Mesothelial cell of epicardium (in vitro differentiated cells): ENCODE data around the gene SLC13A4. TPM values are rescaled to one million over a fixed set of nuclear protein-coding genes. Genes with fewer than 3 reads are reported as not detected.

Source experiments
- DNase-seq, 2 experiments: peaks; one replicate each; pipeline ENCODE4 v3.0.0; 2021; ENCODE audit warnings: low spot score in 2 of 2; ENCODE audit not compliant: unreplicated experiment in 2 of 2
- H3K27ac Mint-ChIP-seq: 2 replicates; pipeline ENCODE4 v1.8.0; 2021; ENCODE audit warnings: mixed read lengths
- H3K27me3 Mint-ChIP-seq: 2 replicates; pipeline ENCODE4 v1.8.0; 2021; ENCODE audit warnings: low read depth, mixed read lengths
- H3K36me3 Mint-ChIP-seq: 2 replicates; pipeline ENCODE4 v1.8.0; 2021; ENCODE audit warnings: mixed read lengths
- H3K4me1 Mint-ChIP-seq: 2 replicates; pipeline ENCODE4 v1.8.0; 2021; ENCODE audit warnings: mixed read lengths
- H3K4me3 Mint-ChIP-seq: 2 replicates; pipeline ENCODE4 v1.8.0; 2021; ENCODE audit warnings: mild to moderate bottlenecking, moderate library complexity, mixed read lengths
- H3K9me3 Mint-ChIP-seq: 2 replicates; pipeline ENCODE4 v1.8.0; 2021; ENCODE audit warnings: mixed read lengths
- total RNA-seq: library from RNA; stranded (reverse); gene quantifications from 3 replicates; pipeline ENCODE4 v1.2.1, GENCODE V29; 2021
- TF ChIP-seq, protein P1 (sequence below): fragments of 200-600 bp; sonication (generic); IDR thresholded peaks from one replicate; pipeline ENCODE4 v1.5.0; 2021; ENCODE audit warnings: antibody characterized with exemption; ENCODE audit not compliant: unreplicated experiment

SLC13A4 gene
- total RNA-seq, 1 donor from 2014 or later, result not detected

DNA sequence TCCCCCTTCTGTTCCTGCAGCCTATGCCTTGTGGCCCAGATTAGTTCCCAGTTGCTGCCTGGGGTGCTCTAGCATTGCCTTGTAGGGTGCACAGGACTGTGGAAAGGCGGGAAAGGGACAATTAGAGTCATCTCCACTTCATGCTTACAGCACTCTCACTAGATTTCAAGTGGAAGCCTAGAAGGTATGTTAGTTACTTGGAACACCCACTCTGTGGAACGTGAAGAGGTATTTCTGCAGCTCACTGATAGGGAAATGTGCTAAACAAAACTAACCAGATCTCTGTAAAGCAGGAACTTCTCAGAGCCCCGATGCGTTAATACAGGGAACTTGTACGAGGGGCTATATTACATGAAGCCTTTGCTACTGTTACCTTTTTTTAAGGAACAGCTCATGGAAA, 46.2 kb downstream of the SLC13A4 start:
- H3K4me1 Mint-ChIP-seq, result peaks cover 16% of the 10 kb centered on the region

DNA sequence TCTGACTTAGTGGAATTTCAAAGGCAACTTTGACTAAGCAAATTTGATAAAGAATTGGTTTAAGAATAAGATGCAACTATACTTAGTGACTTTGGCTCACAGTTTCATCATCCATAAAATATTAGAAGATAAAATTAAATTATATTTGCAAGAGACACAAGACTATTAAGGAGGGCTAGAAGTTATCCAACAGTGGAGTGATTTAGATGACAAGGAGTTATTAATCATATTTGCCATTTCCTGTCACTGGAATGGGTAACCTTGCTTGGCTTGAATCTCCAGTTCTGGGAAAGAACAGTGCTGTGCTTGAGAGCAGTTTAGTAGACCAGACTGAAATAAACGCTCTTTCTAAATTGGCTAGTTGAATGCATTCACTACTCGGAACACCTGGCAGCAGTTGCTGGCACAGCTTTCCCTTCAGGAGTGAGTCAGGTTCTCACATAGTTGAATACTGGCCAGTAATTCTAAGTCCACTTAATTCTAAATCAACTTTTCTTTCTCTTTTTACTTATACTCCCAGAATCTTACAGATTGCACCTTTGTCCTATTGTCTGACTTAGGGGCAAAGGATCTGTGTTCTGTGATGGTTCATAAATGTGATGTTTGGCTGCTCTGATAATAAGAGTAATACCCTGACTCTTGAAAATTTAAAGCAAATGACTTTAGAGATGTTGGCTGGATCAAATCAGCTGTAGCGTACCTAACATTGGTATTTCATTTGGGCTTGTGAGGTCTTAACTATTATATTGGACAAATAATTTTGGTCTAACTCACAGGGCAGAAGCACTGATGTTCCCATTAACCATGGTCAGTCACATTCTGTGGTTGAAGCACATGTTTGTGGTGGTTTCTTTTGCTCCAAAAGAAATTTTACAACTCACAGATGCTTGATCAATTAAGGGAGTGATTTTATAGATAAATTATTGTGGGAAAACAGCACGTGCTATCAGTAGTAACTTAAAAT, 49.1 kb downstream of the SLC13A4 start:
- TF ChIP-seq, protein P1, sequence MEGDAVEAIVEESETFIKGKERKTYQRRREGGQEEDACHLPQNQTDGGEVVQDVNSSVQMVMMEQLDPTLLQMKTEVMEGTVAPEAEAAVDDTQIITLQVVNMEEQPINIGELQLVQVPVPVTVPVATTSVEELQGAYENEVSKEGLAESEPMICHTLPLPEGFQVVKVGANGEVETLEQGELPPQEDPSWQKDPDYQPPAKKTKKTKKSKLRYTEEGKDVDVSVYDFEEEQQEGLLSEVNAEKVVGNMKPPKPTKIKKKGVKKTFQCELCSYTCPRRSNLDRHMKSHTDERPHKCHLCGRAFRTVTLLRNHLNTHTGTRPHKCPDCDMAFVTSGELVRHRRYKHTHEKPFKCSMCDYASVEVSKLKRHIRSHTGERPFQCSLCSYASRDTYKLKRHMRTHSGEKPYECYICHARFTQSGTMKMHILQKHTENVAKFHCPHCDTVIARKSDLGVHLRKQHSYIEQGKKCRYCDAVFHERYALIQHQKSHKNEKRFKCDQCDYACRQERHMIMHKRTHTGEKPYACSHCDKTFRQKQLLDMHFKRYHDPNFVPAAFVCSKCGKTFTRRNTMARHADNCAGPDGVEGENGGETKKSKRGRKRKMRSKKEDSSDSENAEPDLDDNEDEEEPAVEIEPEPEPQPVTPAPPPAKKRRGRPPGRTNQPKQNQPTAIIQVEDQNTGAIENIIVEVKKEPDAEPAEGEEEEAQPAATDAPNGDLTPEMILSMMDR, result no peak
- no peaks in the 10 kb centered on the region for H3K27me3 Mint-ChIP-seq
- DNase-seq, result no peak
- H3K4me1 Mint-ChIP-seq, result peaks cover 9% of the 10 kb centered on the region
- no peak overlapping the region for H3K4me3 Mint-ChIP-seq
- H3K9me3 Mint-ChIP-seq, result no peaks in the 10 kb centered on the region
- H3K27ac Mint-ChIP-seq, result peak overlapping the region; percentile 29
- peaks cover 15% of the 10 kb centered on the region for H3K36me3 Mint-ChIP-seq

More for the DNA sequence above, 46.2 kb downstream of the SLC13A4 start:
- Mint-ChIP-seq H3K9me3 (no peaks in the 10 kb centered on the region), H3K27ac (no peak overlapping the region), H3K27me3 (no peaks in the 10 kb centered on the region), H3K36me3 (peaks cover 13% of the 10 kb centered on the region), H3K4me3 (no peak overlapping the region)
- no peak for DNase-seq
- TF ChIP-seq, protein P1, result no peak

DNA sequence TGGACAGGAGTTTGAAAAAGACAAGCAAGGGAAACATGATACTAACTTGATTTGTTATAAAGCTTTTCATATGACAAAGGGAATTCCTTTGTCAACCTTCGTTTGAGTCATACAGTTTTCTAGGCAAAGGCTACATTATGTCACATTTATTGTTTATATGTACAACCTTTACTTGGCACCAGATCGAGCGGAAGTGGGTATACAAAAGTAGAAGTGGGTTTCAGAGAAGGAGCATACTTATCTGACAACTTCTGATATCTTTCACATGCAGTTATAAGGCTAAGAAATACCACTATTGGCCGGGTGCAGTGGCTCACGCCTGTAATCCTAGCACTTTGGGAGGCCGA, 54.7 kb downstream of the SLC13A4 start:
- Mint-ChIP-seq H3K36me3 (peaks cover 16% of the 10 kb centered on the region), H3K4me3 (no peak overlapping the region), H3K4me1 (peaks cover 16% of the 10 kb centered on the region), H3K27me3 (no peaks in the 10 kb centered on the region), H3K9me3 (peaks cover 4% of the 10 kb centered on the region), H3K27ac (peak overlapping the region; percentile 60)
- no peak for DNase-seq
- TF ChIP-seq, protein P1, result no peak

DNA sequence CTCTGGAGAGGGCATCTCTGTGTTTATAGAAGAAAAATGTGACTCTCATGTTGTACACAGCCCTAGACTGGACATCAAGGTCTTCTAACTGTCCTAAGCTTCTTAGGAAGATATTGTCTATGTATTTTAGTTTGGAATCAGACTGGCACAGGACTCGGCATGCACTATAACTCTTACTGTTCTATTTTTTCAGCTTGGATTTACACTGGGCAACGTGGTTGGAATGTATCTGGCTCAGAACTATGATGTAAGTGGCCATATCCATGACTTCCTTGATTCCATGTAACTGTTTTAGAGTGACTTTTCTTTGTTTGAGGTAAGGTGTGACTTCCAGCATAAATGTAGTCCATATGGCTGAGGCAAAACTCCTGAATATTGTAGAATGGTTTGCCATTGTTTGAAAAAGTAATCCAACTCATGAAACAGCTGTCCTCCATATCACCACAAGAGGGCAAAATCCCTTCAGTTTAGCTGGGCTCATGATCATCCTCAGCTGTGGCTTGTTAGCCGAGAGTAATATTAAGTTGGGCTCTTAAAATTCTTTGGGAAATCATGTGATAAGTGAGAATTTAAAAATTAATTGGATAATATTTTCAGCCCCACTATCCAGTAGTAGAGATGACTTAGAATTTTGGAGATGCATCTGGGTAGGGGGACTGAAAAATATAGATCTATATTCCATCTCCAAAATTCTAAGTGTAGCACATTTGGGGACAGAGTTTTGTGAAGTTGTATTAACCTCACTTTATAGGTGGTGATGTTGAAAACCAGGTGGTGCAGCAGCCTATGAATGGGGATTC, 55.2 kb downstream of the SLC13A4 start:
- Mint-ChIP-seq H3K4me1 (peaks cover 16% of the 10 kb centered on the region), H3K4me3 (no peak overlapping the region), H3K9me3 (peaks cover 4% of the 10 kb centered on the region), H3K36me3 (peaks cover 22% of the 10 kb centered on the region), H3K27me3 (no peaks in the 10 kb centered on the region), H3K27ac (peak overlapping the region; percentile 75)
- no peak for DNase-seq
- TF ChIP-seq, protein P1, result peak; percentile 85

DNA sequence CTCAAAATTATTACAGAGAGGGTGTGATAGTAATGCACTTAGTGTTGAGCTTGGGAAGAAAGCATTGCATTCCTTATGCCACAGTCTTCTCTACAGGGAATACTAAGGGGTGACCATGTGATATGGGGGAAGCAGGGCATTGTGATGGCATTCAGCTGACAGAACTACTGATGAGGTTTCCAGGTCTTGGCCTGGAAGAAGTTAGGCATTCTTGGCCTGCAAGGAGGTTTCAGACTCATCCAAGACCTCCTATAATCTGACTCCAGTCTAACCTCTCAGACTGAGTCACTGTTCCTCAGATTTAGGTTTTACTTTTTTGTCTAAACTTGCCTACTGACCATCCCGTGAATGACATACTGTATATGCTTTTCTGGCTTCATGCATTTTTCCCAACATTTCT, 57.8 kb downstream of the SLC13A4 start:
- peak overlapping the region; percentile 32 for H3K27ac Mint-ChIP-seq
- H3K9me3 Mint-ChIP-seq, result peaks cover 4% of the 10 kb centered on the region
- TF ChIP-seq, protein P1, result no peak
- H3K27me3 Mint-ChIP-seq, result no peaks in the 10 kb centered on the region
- no peak for DNase-seq
- peaks cover 23% of the 10 kb centered on the region for H3K36me3 Mint-ChIP-seq
- peaks cover 20% of the 10 kb centered on the region for H3K4me1 Mint-ChIP-seq
- H3K4me3 Mint-ChIP-seq, result no peak overlapping the region
